ENCODE measurements around the gene NGLY1. TPM values are rescaled to one million over a fixed set of nuclear protein-coding genes. Genes with fewer than 3 reads are reported as not detected.
A peak's percentile ranks its signal among the peaks of the same experiment; 100 is the strongest.

NGLY1 gene
- total RNA-seq, 4 donors from 2014 or later, result 61.5 to 73.3 (median 68.6) TPM

GRCh38 chr3:25801786-25802185 lies 18.5 kb upstream of the NGLY1 start:
- no peak overlapping the region for H3K27ac ChIP-seq
- TF ChIP-seq CTCF (IDR thresholded peaks at IDR 0.05 in 4 of 5, conservative IDR thresholded peaks at IDR 0.05 in 1 of 5), result no peak
- TF ChIP-seq POLR2A (IDR thresholded peaks at IDR 0.05), result no peak
- no peaks in the 10 kb centered on the region for H3K27me3 ChIP-seq
- in situ Hi-C loops (cut with MboI; ENCODE audit: low sequenced_read_pairs in 4 of 4) (no loop called here), intact Hi-C loops (cut with DNase I; ENCODE audit: low total_unique reads) (no loop called here)
- H3K36me3 ChIP-seq, result no peaks in the 10 kb centered on the region
- DNase-seq, result no peak
- H3K4me1 ChIP-seq, result no peaks in the 10 kb centered on the region
- no peak for ATAC-seq
- no peak overlapping the region for H3K4me3 ChIP-seq
- no peaks in the 10 kb centered on the region for H3K9me3 ChIP-seq

- ATAC-seq (peak; percentile 95 to 98), DNase-seq (peak; percentile 89 to 92)
- Histone ChIP-seq H3K4me1 (peaks cover 26 to 39% of the 10 kb centered on the region in 2 donors), H3K27me3 (no peaks in the 10 kb centered on the region), H3K9me3 (no peaks in the 10 kb centered on the region), H3K36me3 (peaks cover 0 to 2% of the 10 kb centered on the region in 2 donors), H3K27ac (peak within 1 kb of the TSS; percentile 88 to 98 (median 94)), H3K4me3 (peak within 1 kb of the TSS; percentile 64 to 84 (median 68))
- TF ChIP-seq POLR2A (IDR thresholded peaks at IDR 0.05) (peak; percentile 96 to 98), CTCF (IDR thresholded peaks at IDR 0.05 in 4 of 5, conservative IDR thresholded peaks at IDR 0.05 in 1 of 5) (no peak)
- intact Hi-C loops (cut with DNase I; ENCODE audit: low total_unique reads), result loop anchor here (10.0 kb wide), 1 partner anchor 315 kb away; no protein-coding TSS in a partner anchor
- in situ Hi-C loops (cut with MboI; ENCODE audit: low sequenced_read_pairs in 4 of 4), result loop anchor here in 3 of 4 donors (10.0 to 25.0 kb wide), 4 partner anchors 125 to 353 kb away; partner anchors contain the start of genes RARB (in 1 of the 3) and TOP2B (in 1 of the 3)
These were observed 6.6 kb upstream of the NGLY1 start, which contains the start of gene OXSM for GRCh38 chr3:25789596-25790556. OXSM (plus strand) TSS chr3:25790090; CDS start chr3:25791021, 931 bp downstream.

GRCh38 chr3:25789209-25789595 lies 6.0 kb upstream of the NGLY1 start:
- Histone ChIP-seq H3K4me3 (peak overlapping the region; percentile 64 to 84 (median 68)), H3K27ac (peak overlapping the region; percentile 88 to 98 (median 94)), H3K4me1 (peaks cover 26 to 39% of the 10 kb centered on the region in 2 donors), H3K9me3 (no peaks in the 10 kb centered on the region), H3K27me3 (no peaks in the 10 kb centered on the region), H3K36me3 (no peaks in the 10 kb centered on the region)
- DNase-seq (no peak), ATAC-seq (no peak)
- no peak for TF ChIP-seq POLR2A (IDR thresholded peaks at IDR 0.05)
- no peak for TF ChIP-seq CTCF (IDR thresholded peaks at IDR 0.05 in 4 of 5, conservative IDR thresholded peaks at IDR 0.05 in 1 of 5)
- intact Hi-C loops (cut with DNase I; ENCODE audit: low total_unique reads), result loop anchor here (10.0 kb wide), 1 partner anchor 316 kb away; no protein-coding TSS in a partner anchor
- in situ Hi-C loops (cut with MboI; ENCODE audit: low sequenced_read_pairs in 4 of 4), result loop anchor here in 3 of 4 donors (10.0 to 25.0 kb wide), 4 partner anchors 124 to 352 kb away; partner anchors contain the start of genes RARB (in 1 of the 3) and TOP2B (in 1 of the 3)

- TF ChIP-seq CTCF (IDR thresholded peaks at IDR 0.05 in 4 of 5, conservative IDR thresholded peaks at IDR 0.05 in 1 of 5) (no peak), POLR2A (IDR thresholded peaks at IDR 0.05) (no peak)
- peaks cover 20 to 39% of the 10 kb centered on the region in 2 donors for H3K4me1 ChIP-seq
- no peaks in the 10 kb centered on the region for H3K9me3 ChIP-seq
- ATAC-seq (no peak), DNase-seq (no peak)
- H3K4me3 ChIP-seq, result no peak overlapping the region
- H3K27me3 ChIP-seq, result no peaks in the 10 kb centered on the region
- in situ Hi-C loops (cut with MboI; ENCODE audit: low sequenced_read_pairs in 4 of 4), result loop anchor here in 3 of 4 donors (10.0 to 25.0 kb wide), 4 partner anchors 123 to 350 kb away; partner anchors contain the start of genes RARB (in 1 of the 3) and TOP2B (in 1 of the 3)
- intact Hi-C loops (cut with DNase I; ENCODE audit: low total_unique reads), result loop anchor here (10.0 kb wide), 1 partner anchor 317 kb away; no protein-coding TSS in a partner anchor
- no peaks in the 10 kb centered on the region for H3K36me3 ChIP-seq
- H3K27ac ChIP-seq, result peak overlapping the region; percentile 88 to 98 (median 94)
These were observed 4.4 kb upstream of the NGLY1 start for GRCh38 chr3:25787689-25788088.

Measured in gastrocnemius medialis (tissue), 4 donors.